ENCODE results near the gene ANKZF1.

- TF ChIP-seq, protein P1, sequence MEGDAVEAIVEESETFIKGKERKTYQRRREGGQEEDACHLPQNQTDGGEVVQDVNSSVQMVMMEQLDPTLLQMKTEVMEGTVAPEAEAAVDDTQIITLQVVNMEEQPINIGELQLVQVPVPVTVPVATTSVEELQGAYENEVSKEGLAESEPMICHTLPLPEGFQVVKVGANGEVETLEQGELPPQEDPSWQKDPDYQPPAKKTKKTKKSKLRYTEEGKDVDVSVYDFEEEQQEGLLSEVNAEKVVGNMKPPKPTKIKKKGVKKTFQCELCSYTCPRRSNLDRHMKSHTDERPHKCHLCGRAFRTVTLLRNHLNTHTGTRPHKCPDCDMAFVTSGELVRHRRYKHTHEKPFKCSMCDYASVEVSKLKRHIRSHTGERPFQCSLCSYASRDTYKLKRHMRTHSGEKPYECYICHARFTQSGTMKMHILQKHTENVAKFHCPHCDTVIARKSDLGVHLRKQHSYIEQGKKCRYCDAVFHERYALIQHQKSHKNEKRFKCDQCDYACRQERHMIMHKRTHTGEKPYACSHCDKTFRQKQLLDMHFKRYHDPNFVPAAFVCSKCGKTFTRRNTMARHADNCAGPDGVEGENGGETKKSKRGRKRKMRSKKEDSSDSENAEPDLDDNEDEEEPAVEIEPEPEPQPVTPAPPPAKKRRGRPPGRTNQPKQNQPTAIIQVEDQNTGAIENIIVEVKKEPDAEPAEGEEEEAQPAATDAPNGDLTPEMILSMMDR (IDR thresholded peaks at IDR 0.05): no peak
- TF ChIP-seq RFX5 (IDR thresholded peaks at IDR 0.05; ENCODE audit: low read length): no peak
- TF ChIP-seq EP300 (IDR thresholded peaks at IDR 0.05; ENCODE audit: borderline replicate concordance in 1 of 2, low read depth in 1 of 2, low read length in 1 of 2): no peak
- no peak for TF ChIP-seq TAF1 (IDR thresholded peaks at IDR 0.05; ENCODE audit: borderline replicate concordance, low read depth, low read length)
- no peak for TF ChIP-seq SIN3A (IDR thresholded peaks at IDR 0.05; ENCODE audit: borderline replicate concordance, low read depth, low read length)
- no peak for TF ChIP-seq MXI1 (IDR thresholded peaks at IDR 0.05; ENCODE audit: low read depth, low read length)
- no peak for TF ChIP-seq MAX (IDR thresholded peaks at IDR 0.05; ENCODE audit: low read depth)
Measured at GRCh38 chr2:219273937-219274336, 44.3 kb downstream of the ANKZF1 start.

All from SK-N-SH (cell line).